ENCODE results near the gene CDKL4.
"Not testable (repeated sequence)": the region's sequence is repeated elsewhere in the genome, so short reads cannot be mapped to it uniquely, and the experiment has no call there.

The CDKL4 gene

GRCh38 chr2:39256040-39256439 lies 12.3 kb upstream of the CDKL4 start:
- Histone ChIP-seq H3K4me1 (ENCODE audit: insufficient read depth, low read length) (no peaks in the 10 kb centered on the region), H3K27me3 (ENCODE audit: insufficient read depth, low read length) (no peaks in the 10 kb centered on the region), H3K4me3 (ENCODE audit: low read length) (no peak overlapping the region), H3K9ac (ENCODE audit: low read depth, low read length) (no peak overlapping the region), H3K9me3 (ENCODE audit: insufficient read depth, low read depth, low read length) (peaks cover 10% of the 10 kb centered on the region), H3K27ac (ENCODE audit: low read length) (no peak overlapping the region), H3K36me3 (ENCODE audit: insufficient read depth, low read depth, low read length) (peaks cover 76% of the 10 kb centered on the region)

GRCh38 chr2:39252888-39253518 lies 9.2 kb upstream of the CDKL4 start:
- Histone ChIP-seq H3K27ac (ENCODE audit: low read length) (no peak overlapping the region), H3K36me3 (ENCODE audit: insufficient read depth, low read depth, low read length) (peaks cover 79% of the 10 kb centered on the region)

GRCh38 chr2:39247512-39248043 lies 3.8 kb upstream of the CDKL4 start:
- no peaks in the 10 kb centered on the region for H3K27me3 ChIP-seq (ENCODE audit: insufficient read depth, low read length)
- H3K4me1 ChIP-seq (ENCODE audit: insufficient read depth, low read length), result no peaks in the 10 kb centered on the region
- peaks cover 38% of the 10 kb centered on the region for H3K36me3 ChIP-seq (ENCODE audit: insufficient read depth, low read depth, low read length)
- H3K9ac ChIP-seq (ENCODE audit: low read depth, low read length), result no peak overlapping the region
- H3K27ac ChIP-seq (ENCODE audit: low read length), result no peak overlapping the region
- H3K9me3 ChIP-seq (ENCODE audit: insufficient read depth, low read depth, low read length), result peaks cover 13% of the 10 kb centered on the region
- no peak overlapping the region for H3K4me3 ChIP-seq (ENCODE audit: low read length)

More at GRCh38 chr2:39252888-39253518, 9.2 kb upstream of the CDKL4 start:
- H3K9ac ChIP-seq (ENCODE audit: low read depth, low read length), result no peak overlapping the region
- H3K27me3 ChIP-seq (ENCODE audit: insufficient read depth, low read length), result no peaks in the 10 kb centered on the region
- no peaks in the 10 kb centered on the region for H3K4me1 ChIP-seq (ENCODE audit: insufficient read depth, low read length)
- no peak overlapping the region for H3K4me3 ChIP-seq (ENCODE audit: low read length)
- H3K9me3 ChIP-seq (ENCODE audit: insufficient read depth, low read depth, low read length), result peaks cover 13% of the 10 kb centered on the region

DNA sequence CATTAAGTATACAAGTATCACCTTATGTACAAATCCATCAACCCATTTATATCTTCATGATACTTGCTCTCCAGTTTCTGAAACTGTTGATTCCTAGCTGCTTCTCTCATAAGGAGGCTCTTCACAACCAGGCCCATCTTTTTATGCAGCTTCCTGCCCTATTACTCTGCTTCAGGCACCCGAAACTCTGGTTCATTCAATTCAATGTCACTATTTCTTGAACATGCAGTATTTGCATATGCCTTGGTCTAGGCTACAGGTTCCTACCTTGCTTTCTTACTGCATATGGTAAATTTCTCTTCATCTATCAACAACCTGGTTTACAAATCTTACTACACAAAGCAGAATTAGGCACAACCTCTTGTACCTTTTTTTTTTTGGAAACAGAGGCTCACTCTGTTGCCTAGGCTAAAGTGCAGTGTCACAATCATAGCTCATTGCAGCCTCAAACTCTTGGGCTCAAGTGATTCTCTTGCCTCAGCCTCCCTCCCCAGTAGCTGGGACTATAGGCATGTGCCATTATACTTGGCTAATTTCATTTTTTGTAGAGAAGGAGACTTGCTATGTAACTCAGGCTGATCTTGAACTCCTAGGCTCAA lies 2.7 kb upstream of the CDKL4 start:
- H3K4me1 ChIP-seq (ENCODE audit: insufficient read depth, low read length), result peaks cover 3% of the 10 kb centered on the region; the same call in 1 of the 2 replicates
- H3K27ac ChIP-seq (ENCODE audit: low read length), result no peak overlapping the region
- no peaks in the 10 kb centered on the region for H3K27me3 ChIP-seq (ENCODE audit: insufficient read depth, low read length)
- no peak overlapping the region for H3K9ac ChIP-seq (ENCODE audit: low read depth, low read length)
- H3K9me3 ChIP-seq (ENCODE audit: insufficient read depth, low read depth, low read length), result peaks cover 7% of the 10 kb centered on the region
- peaks cover 27% of the 10 kb centered on the region for H3K36me3 ChIP-seq (ENCODE audit: insufficient read depth, low read depth, low read length)
- H3K4me3 ChIP-seq (ENCODE audit: low read length), result no peak overlapping the region

- not testable (repeated sequence) for H3K9ac ChIP-seq (ENCODE audit: low read depth, low read length); H3K27ac ChIP-seq (ENCODE audit: low read length); H3K9me3 ChIP-seq (ENCODE audit: insufficient read depth, low read depth, low read length); H3K4me3 ChIP-seq (ENCODE audit: low read length); H3K27me3 ChIP-seq (ENCODE audit: insufficient read depth, low read length)
- Histone ChIP-seq H3K36me3 (ENCODE audit: insufficient read depth, low read depth, low read length) (peaks cover 13% of the 10 kb centered on the region; the same call in 1 of the 2 replicates), H3K4me1 (ENCODE audit: insufficient read depth, low read length) (peaks cover 10% of the 10 kb centered on the region; the same call in 1 of the 2 replicates)
These were observed 1.3 kb upstream of the CDKL4 start for GRCh38 chr2:39244963-39245625.

DNA sequence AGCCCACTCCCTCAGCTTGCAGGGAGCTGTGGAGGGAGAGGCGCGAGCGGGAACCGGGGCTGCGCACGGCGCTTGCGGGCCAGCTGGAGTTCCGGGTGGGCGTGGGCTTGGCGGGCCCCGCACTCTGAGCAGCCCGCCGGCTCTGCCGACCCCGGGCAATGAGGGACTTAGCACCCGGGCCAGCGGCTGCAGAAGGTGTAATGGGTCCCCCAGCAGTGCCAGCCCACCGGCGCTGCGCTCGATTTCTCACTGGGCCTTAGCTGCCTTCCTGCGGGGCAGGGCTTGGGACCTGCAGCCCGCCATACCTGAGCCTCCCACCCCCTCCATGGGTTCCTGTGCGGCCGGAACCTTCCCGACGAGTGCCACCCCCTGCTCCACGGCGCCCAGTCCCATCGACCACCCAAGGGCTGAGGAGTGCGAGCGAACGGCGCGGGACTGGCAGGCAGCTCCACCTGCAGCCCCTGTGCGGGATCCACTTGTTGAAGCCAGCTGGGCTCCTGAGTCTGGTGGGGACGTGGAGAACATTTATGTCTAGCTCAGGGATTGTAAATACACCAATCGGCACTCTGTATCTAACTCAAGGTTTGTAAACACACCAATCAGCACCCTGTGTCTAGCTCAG lies 582 bp upstream of the CDKL4 start:
- H3K4me3 ChIP-seq (ENCODE audit: low read length); H3K9me3 ChIP-seq (ENCODE audit: insufficient read depth, low read depth, low read length); H3K36me3 ChIP-seq (ENCODE audit: insufficient read depth, low read depth, low read length); H3K27ac ChIP-seq (ENCODE audit: low read length); H3K27me3 ChIP-seq (ENCODE audit: insufficient read depth, low read length); H3K9ac ChIP-seq (ENCODE audit: low read depth, low read length): not testable (repeated sequence)
- H3K4me1 ChIP-seq (ENCODE audit: insufficient read depth, low read length), result peaks cover 10% of the 10 kb centered on the region; the same call in 1 of the 2 replicates

- peaks cover 10% of the 10 kb centered on the region; the same call in 1 of the 2 replicates for H3K4me1 ChIP-seq (ENCODE audit: insufficient read depth, low read length)
- H3K9ac ChIP-seq (ENCODE audit: low read depth, low read length), result no peak overlapping the region
- no peak overlapping the region for H3K4me3 ChIP-seq (ENCODE audit: low read length)
- peaks cover 7% of the 10 kb centered on the region; the same call in 1 of the 2 replicates for H3K9me3 ChIP-seq (ENCODE audit: insufficient read depth, low read depth, low read length)
- H3K27ac ChIP-seq (ENCODE audit: low read length), result no peak overlapping the region
- H3K27me3 ChIP-seq (ENCODE audit: insufficient read depth, low read length), result no peaks in the 10 kb centered on the region
- no peaks in the 10 kb centered on the region for H3K36me3 ChIP-seq (ENCODE audit: insufficient read depth, low read depth, low read length)
These were observed 2.2 kb downstream of the CDKL4 start for GRCh38 chr2:39241588-39241987.

GRCh38 chr2:39240758-39241157 lies 3.0 kb downstream of the CDKL4 start:
- no peak overlapping the region for H3K4me3 ChIP-seq (ENCODE audit: low read length)
- no peak overlapping the region for H3K27ac ChIP-seq (ENCODE audit: low read length)
- peaks cover 11% of the 10 kb centered on the region for H3K9me3 ChIP-seq (ENCODE audit: insufficient read depth, low read depth, low read length)
- no peak overlapping the region for H3K9ac ChIP-seq (ENCODE audit: low read depth, low read length)
- H3K27me3 ChIP-seq (ENCODE audit: insufficient read depth, low read length), result no peaks in the 10 kb centered on the region
- H3K4me1 ChIP-seq (ENCODE audit: insufficient read depth, low read length), result peaks cover 10% of the 10 kb centered on the region; the same call in 1 of the 2 replicates
- H3K36me3 ChIP-seq (ENCODE audit: insufficient read depth, low read depth, low read length), result no peaks in the 10 kb centered on the region

- H3K27me3 ChIP-seq (ENCODE audit: insufficient read depth, low read length), result no peaks in the 10 kb centered on the region
- peaks cover 4% of the 10 kb centered on the region; the same call in 1 of the 2 replicates for H3K4me1 ChIP-seq (ENCODE audit: insufficient read depth, low read length)
- H3K27ac ChIP-seq (ENCODE audit: low read length), result no peak overlapping the region
- H3K36me3 ChIP-seq (ENCODE audit: insufficient read depth, low read depth, low read length), result no peaks in the 10 kb centered on the region
- H3K9ac ChIP-seq (ENCODE audit: low read depth, low read length), result no peak overlapping the region
- peaks cover 11% of the 10 kb centered on the region for H3K9me3 ChIP-seq (ENCODE audit: insufficient read depth, low read depth, low read length)
- H3K4me3 ChIP-seq (ENCODE audit: low read length), result no peak overlapping the region
These were observed 9.0 kb downstream of the CDKL4 start for GRCh38 chr2:39234754-39235153.

GRCh38 chr2:39232141-39232540 lies 11.6 kb downstream of the CDKL4 start:
- H3K4me1 ChIP-seq (ENCODE audit: insufficient read depth, low read length), result peaks cover 24% of the 10 kb centered on the region
- H3K4me3 ChIP-seq (ENCODE audit: low read length), result no peak overlapping the region
- H3K27ac ChIP-seq (ENCODE audit: low read length), result no peak overlapping the region
- no peaks in the 10 kb centered on the region for H3K36me3 ChIP-seq (ENCODE audit: insufficient read depth, low read depth, low read length)
- peaks cover 9% of the 10 kb centered on the region for H3K9me3 ChIP-seq (ENCODE audit: insufficient read depth, low read depth, low read length)
- H3K27me3 ChIP-seq (ENCODE audit: insufficient read depth, low read length), result no peaks in the 10 kb centered on the region
- H3K9ac ChIP-seq (ENCODE audit: low read depth, low read length), result no peak overlapping the region

DNA sequence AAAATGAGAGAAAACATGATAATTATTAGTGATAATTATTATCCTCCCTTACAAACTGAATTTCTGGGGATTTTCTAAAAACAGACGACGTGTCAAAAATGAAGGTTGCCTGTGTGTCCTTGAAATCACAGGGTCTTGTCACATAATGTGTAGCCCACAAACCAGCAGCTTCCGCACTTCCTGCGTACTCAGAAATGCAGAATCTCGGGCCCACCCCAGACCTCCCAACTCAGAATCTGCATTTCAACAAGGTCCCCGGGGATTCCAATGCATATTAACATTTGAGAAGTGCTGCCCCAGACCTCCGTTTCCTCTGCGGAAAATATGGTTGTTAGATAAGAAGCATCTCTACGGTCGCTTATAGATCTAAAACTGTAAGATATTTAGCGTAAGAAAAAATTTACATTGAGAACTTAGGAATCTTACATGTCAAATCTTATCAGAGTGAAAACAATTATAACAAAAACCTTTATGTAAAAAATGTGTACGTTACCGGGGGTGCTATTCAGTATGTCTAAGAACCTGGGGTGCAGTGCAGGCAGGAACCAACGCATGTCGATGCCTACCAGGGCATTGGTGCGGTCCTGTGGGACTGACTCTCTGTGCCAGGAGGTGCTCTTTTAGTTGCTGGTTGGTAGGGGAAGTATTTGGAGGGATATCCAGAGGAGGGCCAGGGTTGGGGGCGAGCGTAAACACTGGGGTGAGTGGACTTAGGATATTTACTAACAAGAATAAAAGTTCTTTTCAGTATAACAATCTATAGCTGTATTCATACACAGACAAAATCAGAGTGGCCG lies 15.2 kb downstream of the CDKL4 start:
- Histone ChIP-seq H3K9me3 (ENCODE audit: insufficient read depth, low read depth, low read length) (no peaks in the 10 kb centered on the region), H3K9ac (ENCODE audit: low read depth, low read length) (peak overlapping the region; percentile 61; the same call in 1 of the 2 replicates), H3K27me3 (ENCODE audit: insufficient read depth, low read length) (no peaks in the 10 kb centered on the region), H3K27ac (ENCODE audit: low read length) (no peak overlapping the region), H3K4me3 (ENCODE audit: low read length) (peak overlapping the region; percentile 71), H3K36me3 (ENCODE audit: insufficient read depth, low read depth, low read length) (no peaks in the 10 kb centered on the region), H3K4me1 (ENCODE audit: insufficient read depth, low read length) (peaks cover 24% of the 10 kb centered on the region)
